ENCODE results near the gene SLC16A3. TPM values are rescaled to one million over a fixed set of nuclear protein-coding genes. Genes with fewer than 3 reads are reported as not detected.

The SLC16A3 gene
- total and polyA plus RNA-seq, 2 of the 4 experiments (the other 2 are of a cell fraction): 49.1 to 181 TPM

- TF ChIP-seq CEBPB (IDR thresholded peaks at IDR 0.05; ENCODE audit: low read depth, low read length): no peak
Observed at GRCh38 chr17:82283208-82283749, 54.4 kb downstream of the SLC16A3 start (continued).

GRCh38 chr17:82285141-82285540 is 56.3 kb downstream of the SLC16A3 start:
- DNase-seq (no peak), ATAC-seq (ENCODE audit: low read depth) (no peak)
- Histone ChIP-seq H3K27me3 (ENCODE audit: control insufficient read depth, insufficient read depth, low read length) (no peaks in the 10 kb centered on the region), H3K18ac (ENCODE audit: low read depth, low read length) (peak overlapping the region; percentile 12; the same call in 1 of the 2 replicates), H3K36me3 (ENCODE audit: control insufficient read depth, insufficient read depth, low read length) (no peaks in the 10 kb centered on the region), H2BK5ac (ENCODE audit: low read depth, low read length, poor library complexity, severe bottlenecking) (no peak overlapping the region), H3K56ac (ENCODE audit: extremely low read depth, insufficient read depth, low read length) (no peak overlapping the region), H2BK120ac (ENCODE audit: low read depth, low read length) (peak overlapping the region; percentile 24; the same call in 1 of the 2 replicates), H3K9ac (ENCODE audit: low read depth, low read length) (no peak overlapping the region), H3K4me2 (ENCODE audit: low read depth, low read length) (no peak overlapping the region), H4K20me1 (ENCODE audit: insufficient read depth, low read length) (peaks cover 10% of the 10 kb centered on the region; the same call in 1 of the 2 replicates), H4K91ac (ENCODE audit: insufficient read depth, low read depth, low read length) (no peak overlapping the region), H3K9me1 (ENCODE audit: insufficient read depth, low read length) (peaks cover 38% of the 10 kb centered on the region), H3K27ac (ENCODE audit: insufficient read depth, low read length) (no peak overlapping the region), H3K23ac (ENCODE audit: low read depth, low read length) (no peak overlapping the region), H2AK5ac (ENCODE audit: low read depth, low read length) (no peak overlapping the region), H2BK15ac (ENCODE audit: low read depth, low read length) (no peak overlapping the region), H3K14ac (replicated peaks; ENCODE audit: low read depth, low read length) (no peak overlapping the region), H4K8ac (ENCODE audit: low read depth in 2 of 2, low read length in 2 of 2) (peak overlapping the region in 1 of 2 experiments; percentile 43; a peak in 1 of 4 replicates), H4K5ac (ENCODE audit: low read depth, low read length) (peak overlapping the region; percentile 2; the same call in 1 of the 2 replicates), H2AFZ (replicated peaks; ENCODE audit: low read length, poor library complexity) (no peak overlapping the region), H3K79me1 (ENCODE audit: low read depth in 1 of 2, low read length in 2 of 2) (peaks cover 0 to 21% of the 10 kb centered on the region in 2 experiments; a peak in 2 of 4 replicates), H2AK9ac (replicated peaks; ENCODE audit: low read depth, low read length, poor library complexity) (no peak overlapping the region), H3K4me1 (ENCODE audit: control insufficient read depth, insufficient read depth, low read length) (peaks cover 36% of the 10 kb centered on the region), H3K4ac (ENCODE audit: low read depth, low read length) (no peak overlapping the region), H2BK20ac (ENCODE audit: low read depth, low read length) (no peak overlapping the region), H3K4me3 (ENCODE audit: insufficient read depth, low read depth, low read length) (no peak overlapping the region), H3K9me3 (ENCODE audit: control insufficient read depth, insufficient read depth, low read length) (no peaks in the 10 kb centered on the region)
- TF ChIP-seq MAFK (IDR thresholded peaks at IDR 0.05; ENCODE audit: low read depth, low read length) (no peak), NFE2L2 (IDR thresholded peaks at IDR 0.05; ENCODE audit: low read depth, low read length) (no peak), CHD1 (IDR thresholded peaks at IDR 0.05; ENCODE audit: low read depth, low read length) (no peak), RFX5 (IDR thresholded peaks at IDR 0.05; ENCODE audit: low read depth, low read length) (no peak), MAZ (IDR thresholded peaks at IDR 0.05; ENCODE audit: borderline replicate concordance, low read depth, low read length) (no peak), POLR2A (IDR thresholded peaks at IDR 0.05; ENCODE audit: low read depth, low read length) (no peak), FOS (IDR thresholded peaks at IDR 0.05; ENCODE audit: low read depth, low read length) (no peak), USF2 (IDR thresholded peaks at IDR 0.05; ENCODE audit: low read depth, low read length) (no peak)
- TF ChIP-seq, protein P1, sequence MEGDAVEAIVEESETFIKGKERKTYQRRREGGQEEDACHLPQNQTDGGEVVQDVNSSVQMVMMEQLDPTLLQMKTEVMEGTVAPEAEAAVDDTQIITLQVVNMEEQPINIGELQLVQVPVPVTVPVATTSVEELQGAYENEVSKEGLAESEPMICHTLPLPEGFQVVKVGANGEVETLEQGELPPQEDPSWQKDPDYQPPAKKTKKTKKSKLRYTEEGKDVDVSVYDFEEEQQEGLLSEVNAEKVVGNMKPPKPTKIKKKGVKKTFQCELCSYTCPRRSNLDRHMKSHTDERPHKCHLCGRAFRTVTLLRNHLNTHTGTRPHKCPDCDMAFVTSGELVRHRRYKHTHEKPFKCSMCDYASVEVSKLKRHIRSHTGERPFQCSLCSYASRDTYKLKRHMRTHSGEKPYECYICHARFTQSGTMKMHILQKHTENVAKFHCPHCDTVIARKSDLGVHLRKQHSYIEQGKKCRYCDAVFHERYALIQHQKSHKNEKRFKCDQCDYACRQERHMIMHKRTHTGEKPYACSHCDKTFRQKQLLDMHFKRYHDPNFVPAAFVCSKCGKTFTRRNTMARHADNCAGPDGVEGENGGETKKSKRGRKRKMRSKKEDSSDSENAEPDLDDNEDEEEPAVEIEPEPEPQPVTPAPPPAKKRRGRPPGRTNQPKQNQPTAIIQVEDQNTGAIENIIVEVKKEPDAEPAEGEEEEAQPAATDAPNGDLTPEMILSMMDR (conservative IDR thresholded peaks at IDR 0.05; ENCODE audit: low read depth, low read length): no peak
- TF ChIP-seq, protein P2, sequence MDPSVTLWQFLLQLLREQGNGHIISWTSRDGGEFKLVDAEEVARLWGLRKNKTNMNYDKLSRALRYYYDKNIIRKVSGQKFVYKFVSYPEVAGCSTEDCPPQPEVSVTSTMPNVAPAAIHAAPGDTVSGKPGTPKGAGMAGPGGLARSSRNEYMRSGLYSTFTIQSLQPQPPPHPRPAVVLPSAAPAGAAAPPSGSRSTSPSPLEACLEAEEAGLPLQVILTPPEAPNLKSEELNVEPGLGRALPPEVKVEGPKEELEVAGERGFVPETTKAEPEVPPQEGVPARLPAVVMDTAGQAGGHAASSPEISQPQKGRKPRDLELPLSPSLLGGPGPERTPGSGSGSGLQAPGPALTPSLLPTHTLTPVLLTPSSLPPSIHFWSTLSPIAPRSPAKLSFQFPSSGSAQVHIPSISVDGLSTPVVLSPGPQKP (IDR thresholded peaks at IDR 0.05; ENCODE audit: borderline replicate concordance, low read depth, low read length): no peak
- ChIA-PET CTCF (interaction anchor here (0.6 kb wide), 1 partner anchor 49 kb away, joined by 3 read pairs; no protein-coding TSS in a partner anchor), POLR2A (ENCODE audit: unreplicated experiment) (interaction anchor here (0.6 kb wide), 1 partner anchor 62 kb away, joined by 3 read pairs; no protein-coding TSS in a partner anchor)
- dilution Hi-C loops (cut with HindIII; ENCODE audit: low sequenced_read_pairs, unreplicated experiment): no loop called here
- 83% methylated on average over 1 of the region's 8 CpGs; no CpG with 5 or more reads in 1 of the 2 experiments for WGBS, 2 experiments (ENCODE audit: extremely low coverage in 2 of 2, insufficient read length in 1 of 2)
- no TSS peak for BruUV-seq (replicated peaks)
- in situ Hi-C loops (cut with MboI; ENCODE audit: low sequenced_read_pairs): no loop called here
- intact Hi-C loops (cut with micrococcal nuclease): no loop called here
